HepG2 (cell line): Measurements from ENCODE around the gene MINDY1. TPM values are rescaled to one million over a fixed set of nuclear protein-coding genes. Genes with fewer than 3 reads are reported as not detected.
A peak's percentile ranks its signal among the peaks of the same experiment; 100 is the strongest.

Source experiments
- FOXO4 ChIP-seq: sonication (generic); formaldehyde crosslinking; conservative IDR thresholded peaks from 2 replicates; pipeline ENCODE4 v1.8.1; 2023; ENCODE audit warnings: missing genetic modification reagents
- GATAD1 ChIP-seq: IDR thresholded peaks from 2 replicates; pipeline ENCODE4 v1.6.1; 2016; ENCODE audit warnings: missing genetic modification reagents, missing compliant biosample characterization
- HNRNPL ChIP-seq: fragments of 200-400 bp; formaldehyde crosslinking; IDR thresholded peaks from 2 replicates; pipeline ENCODE4 v1.6.1; 2017; ENCODE audit warnings: mild to moderate bottlenecking, low read depth, low read length
- JUN ChIP-seq: sonication (generic); formaldehyde crosslinking; IDR thresholded peaks from 2 replicates; pipeline ENCODE4 v1.4.0; 2020; ENCODE audit warnings: mild to moderate bottlenecking, missing genetic modification reagents
- KDM3A ChIP-seq: IDR thresholded peaks from 2 replicates; pipeline ENCODE4 v1.6.1; 2018; ENCODE audit warnings: low read depth, missing compliant biosample characterization
- MAFK ChIP-seq, 2 experiments: IDR thresholded peaks in 1 of 2; conservative IDR thresholded peaks in 1 of 2; 2 replicates each; pipeline ENCODE4 v1.6.1; 2011; ENCODE audit warnings: improper control_type of control experiment in 2 of 2, low read length in 2 of 2
- MLLT10 ChIP-seq: sonication (generic); formaldehyde crosslinking; IDR thresholded peaks from 2 replicates; pipeline ENCODE4 v1.4.0; 2020; ENCODE audit warnings: missing genetic modification reagents
- PCBP2 ChIP-seq: fragments of 200-400 bp; formaldehyde crosslinking; optimal IDR thresholded peaks from 2 replicates; pipeline ENCODE3; 2018; ENCODE audit warnings: low read length, low read depth; ENCODE audit not compliant: poor library complexity, severe bottlenecking
- PHF5A ChIP-seq: IDR thresholded peaks from one replicate; pipeline ENCODE4 v1.6.1; 2018; ENCODE audit warnings: low read depth, missing genetic modification reagents; ENCODE audit not compliant: unreplicated experiment
- RERE ChIP-seq: IDR thresholded peaks from 2 replicates; pipeline ENCODE4 v1.6.1; 2016; ENCODE audit warnings: low read depth, missing genetic modification reagents, missing compliant biosample characterization
- SMARCE1 ChIP-seq: fragments of 450-650 bp; IDR thresholded peaks from 2 replicates; pipeline ENCODE4 v1.6.1; 2017; ENCODE audit warnings: borderline replicate concordance
- SNAPC2 ChIP-seq: sonication (generic); formaldehyde crosslinking; IDR thresholded peaks from 2 replicates; pipeline ENCODE4 v1.8.1; 2022; ENCODE audit warnings: mild to moderate bottlenecking, missing genetic modification reagents
- ZBTB4 ChIP-seq: sonication (generic); formaldehyde crosslinking; IDR thresholded peaks from 2 replicates; pipeline ENCODE4 v1.4.0; 2020; ENCODE audit warnings: missing genetic modification reagents, mild to moderate bottlenecking, borderline replicate concordance
- ZNF143 ChIP-seq: sonication (generic); formaldehyde crosslinking; IDR thresholded peaks from 2 replicates; pipeline ENCODE4 v1.4.0; 2020; ENCODE audit warnings: missing genetic modification reagents
- ZNF572 ChIP-seq: sonication (generic); formaldehyde crosslinking; IDR thresholded peaks from 2 replicates; pipeline ENCODE4 v1.5.1; 2020; ENCODE audit warnings: mild to moderate bottlenecking, missing genetic modification reagents
- ZNF713 ChIP-seq: sonication (generic); formaldehyde crosslinking; IDR thresholded peaks from 2 replicates; pipeline ENCODE4 v1.4.0; 2020; ENCODE audit warnings: mild to moderate bottlenecking, missing genetic modification reagents
- polyA plus RNA-seq, 8 experiments: library from polyadenylated mRNA; depleted of rRNA in 3 of 8; stranded (reverse) in 7 of 8; unstranded in 1 of 8; fragments of >200 nt; fragmentation: Illumina TruSeq in 4 of 8; extraction: Trizol in 4 of 8; gene quantifications; 2 replicates each; pipeline versions ENCODE4 v1.2.1 to v1.2.3, GENCODE V29; 2011 to 2016; ENCODE audit warnings: low read depth in 4 of 8, missing spikeins in 1 of 8, mixed read lengths in 1 of 8; ENCODE audit not compliant: insufficient read depth in 1 of 8
- total RNA-seq, 5 experiments: library from RNA; depleted of rRNA; stranded (reverse); fragments of >200 nt; fragmentation: Illumina TruSeq; extraction: Trizol; gene quantifications; 2 replicates each; pipeline ENCODE4 v1.2.3, GENCODE V29; 2016; ENCODE audit warnings: low read depth in 1 of 5
- TF ChIP-seq, protein P1 (sequence below): sonication (generic); formaldehyde crosslinking; IDR thresholded peaks from 2 replicates; pipeline ENCODE4 v1.9.0; 2022; ENCODE audit warnings: missing genetic modification reagents, mild to moderate bottlenecking, borderline replicate concordance

MINDY1 gene
- total and polyA plus RNA-seq, 2 of the 13 experiments (the other 11 are each of a cell fraction or from before 2014, with no cell fraction given), result 11.1 to 15.0 TPM

DNA sequence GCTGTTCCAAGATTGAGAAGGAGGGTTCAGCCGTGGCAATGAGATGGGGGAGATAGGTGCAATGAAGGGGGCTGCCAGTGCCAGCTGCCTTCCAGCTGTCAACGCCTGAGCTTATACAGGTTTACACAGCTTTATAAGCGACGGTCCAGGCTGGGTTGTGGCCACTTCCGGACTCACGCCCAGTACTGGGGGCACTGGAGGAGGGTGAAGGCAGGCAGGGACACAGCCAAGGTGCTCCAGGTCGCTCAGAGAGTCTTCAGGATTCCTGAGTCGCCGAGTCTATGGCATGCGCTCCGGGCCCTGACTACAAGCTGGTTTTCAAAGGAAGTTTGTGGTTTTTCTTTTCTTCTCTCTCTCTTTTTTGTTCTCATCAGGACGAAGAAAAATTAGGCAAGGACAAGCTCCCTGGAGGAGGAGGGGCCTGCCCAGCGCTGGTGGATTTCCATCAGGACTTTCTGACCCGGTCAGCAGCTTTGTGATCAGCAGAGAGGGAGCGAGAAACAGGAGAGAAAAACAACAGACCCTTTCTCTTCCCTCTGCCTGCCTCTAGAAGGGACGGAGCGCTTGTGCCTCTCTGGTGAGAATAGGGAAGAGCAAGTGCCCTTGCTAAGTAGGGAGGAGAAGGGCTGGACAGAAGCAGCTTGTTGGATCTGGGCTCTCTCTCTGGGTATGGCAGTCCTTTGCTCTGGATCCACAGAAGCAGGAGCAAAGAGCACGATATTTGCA, at the start of gene MINDY1 (continued):
- no peak for TF ChIP-seq ZBTB4 (CRISPR knock-in tag)
- no peak for TF ChIP-seq HNRNPL
- TF ChIP-seq PCBP2, result no peak
- TF ChIP-seq MLLT10 (CRISPR knock-in tag), result no peak
- TF ChIP-seq MAFK (conservative IDR thresholded peaks at IDR 0.05 in 1 of 2, IDR thresholded peaks at IDR 0.05 in 1 of 2; ENCODE audit: low read length in 2 of 2), result peak; percentile 27 to 65; a peak in 2 of 4 replicates
- no peak; the same call in 1 of the 2 replicates for TF ChIP-seq ZNF143
- TF ChIP-seq GATAD1, result no peak
- peak; percentile 67; the same call in 1 of the 2 replicates for TF ChIP-seq KDM3A (CRISPR knock-in tag)
- no peak for TF ChIP-seq SMARCE1
- TF ChIP-seq FOXO4 (CRISPR knock-in tag), result no peak
- TF ChIP-seq JUN, result no peak
- TF ChIP-seq PHF5A (CRISPR knock-in tag), result no peak
- no peak for TF ChIP-seq RERE (CRISPR knock-in tag)
- no peak for TF ChIP-seq ZNF713
- no peak for TF ChIP-seq ZNF572 (CRISPR knock-in tag)
- no peak for TF ChIP-seq SNAPC2 (CRISPR knock-in tag)
- TF ChIP-seq, protein P1, sequence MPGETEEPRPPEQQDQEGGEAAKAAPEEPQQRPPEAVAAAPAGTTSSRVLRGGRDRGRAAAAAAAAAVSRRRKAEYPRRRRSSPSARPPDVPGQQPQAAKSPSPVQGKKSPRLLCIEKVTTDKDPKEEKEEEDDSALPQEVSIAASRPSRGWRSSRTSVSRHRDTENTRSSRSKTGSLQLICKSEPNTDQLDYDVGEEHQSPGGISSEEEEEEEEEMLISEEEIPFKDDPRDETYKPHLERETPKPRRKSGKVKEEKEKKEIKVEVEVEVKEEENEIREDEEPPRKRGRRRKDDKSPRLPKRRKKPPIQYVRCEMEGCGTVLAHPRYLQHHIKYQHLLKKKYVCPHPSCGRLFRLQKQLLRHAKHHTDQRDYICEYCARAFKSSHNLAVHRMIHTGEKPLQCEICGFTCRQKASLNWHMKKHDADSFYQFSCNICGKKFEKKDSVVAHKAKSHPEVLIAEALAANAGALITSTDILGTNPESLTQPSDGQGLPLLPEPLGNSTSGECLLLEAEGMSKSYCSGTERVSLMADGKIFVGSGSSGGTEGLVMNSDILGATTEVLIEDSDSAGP (CRISPR knock-in tag), result peak; percentile 54; the same call in 1 of the 2 replicates
